Measurements from ENCODE around the gene CNTN1. TPM values are rescaled to one million over a fixed set of nuclear protein-coding genes. Genes with fewer than 3 reads are reported as not detected.

The CNTN1 gene
- total and polyA plus RNA-seq, 10 of the 15 experiments (the other 5 are each of a cell fraction or from before 2014, with no cell fraction given) = 0.06 to 0.14 TPM; not detected in 8

- TF ChIP-seq ZNF217 (IDR thresholded peaks at IDR 0.05) (no peak), NR2C2 (IDR thresholded peaks at IDR 0.05; ENCODE audit: borderline replicate concordance, control insufficient read depth, insufficient read length, low read depth) (no peak), KAT2A (conservative IDR thresholded peaks at IDR 0.05; ENCODE audit: control insufficient read depth, low read depth, low read length) (no peak), BACH1 (IDR thresholded peaks at IDR 0.05; ENCODE audit: borderline replicate concordance) (no peak), SPI1 (IDR thresholded peaks at IDR 0.05; ENCODE audit: borderline replicate concordance, insufficient read depth, low read depth, low read length) (no peak), ATF3 (IDR thresholded peaks at IDR 0.05; ENCODE audit: borderline replicate concordance, extremely low read depth, low read depth, low read length) (no peak), PML (IDR thresholded peaks at IDR 0.05; ENCODE audit: low read length) (no peak), DPF2 (IDR thresholded peaks at IDR 0.05) (no peak), CBFB (IDR thresholded peaks at IDR 0.05; ENCODE audit: low read depth) (no peak), RUNX3 (IDR thresholded peaks at IDR 0.05; ENCODE audit: low read length) (no peak), SREBF1 (IDR thresholded peaks at IDR 0.05; ENCODE audit: low read length) (no peak), RAD21 (IDR thresholded peaks at IDR 0.05; ENCODE audit: insufficient read depth, low read depth, low read length) (no peak), POLR2AphosphoS5 (IDR thresholded peaks at IDR 0.05; ENCODE audit: low read length) (no peak), RBBP5 (conservative IDR thresholded peaks at IDR 0.05) (no peak), EP300 (IDR thresholded peaks at IDR 0.05; ENCODE audit: borderline replicate concordance in 1 of 2, control insufficient read depth in 1 of 2, low read depth in 2 of 2, low read length in 2 of 2) (no peak), SIX5 (IDR thresholded peaks at IDR 0.05; ENCODE audit: low read depth, low read length, severe bottlenecking) (no peak), SMARCA5 (IDR thresholded peaks at IDR 0.05) (no peak), BCL11A (IDR thresholded peaks at IDR 0.05; ENCODE audit: low read depth, low read length) (no peak), MTA3 (IDR thresholded peaks at IDR 0.05; ENCODE audit: borderline replicate concordance, low read length) (no peak)
- TF ChIP-seq, protein P1, sequence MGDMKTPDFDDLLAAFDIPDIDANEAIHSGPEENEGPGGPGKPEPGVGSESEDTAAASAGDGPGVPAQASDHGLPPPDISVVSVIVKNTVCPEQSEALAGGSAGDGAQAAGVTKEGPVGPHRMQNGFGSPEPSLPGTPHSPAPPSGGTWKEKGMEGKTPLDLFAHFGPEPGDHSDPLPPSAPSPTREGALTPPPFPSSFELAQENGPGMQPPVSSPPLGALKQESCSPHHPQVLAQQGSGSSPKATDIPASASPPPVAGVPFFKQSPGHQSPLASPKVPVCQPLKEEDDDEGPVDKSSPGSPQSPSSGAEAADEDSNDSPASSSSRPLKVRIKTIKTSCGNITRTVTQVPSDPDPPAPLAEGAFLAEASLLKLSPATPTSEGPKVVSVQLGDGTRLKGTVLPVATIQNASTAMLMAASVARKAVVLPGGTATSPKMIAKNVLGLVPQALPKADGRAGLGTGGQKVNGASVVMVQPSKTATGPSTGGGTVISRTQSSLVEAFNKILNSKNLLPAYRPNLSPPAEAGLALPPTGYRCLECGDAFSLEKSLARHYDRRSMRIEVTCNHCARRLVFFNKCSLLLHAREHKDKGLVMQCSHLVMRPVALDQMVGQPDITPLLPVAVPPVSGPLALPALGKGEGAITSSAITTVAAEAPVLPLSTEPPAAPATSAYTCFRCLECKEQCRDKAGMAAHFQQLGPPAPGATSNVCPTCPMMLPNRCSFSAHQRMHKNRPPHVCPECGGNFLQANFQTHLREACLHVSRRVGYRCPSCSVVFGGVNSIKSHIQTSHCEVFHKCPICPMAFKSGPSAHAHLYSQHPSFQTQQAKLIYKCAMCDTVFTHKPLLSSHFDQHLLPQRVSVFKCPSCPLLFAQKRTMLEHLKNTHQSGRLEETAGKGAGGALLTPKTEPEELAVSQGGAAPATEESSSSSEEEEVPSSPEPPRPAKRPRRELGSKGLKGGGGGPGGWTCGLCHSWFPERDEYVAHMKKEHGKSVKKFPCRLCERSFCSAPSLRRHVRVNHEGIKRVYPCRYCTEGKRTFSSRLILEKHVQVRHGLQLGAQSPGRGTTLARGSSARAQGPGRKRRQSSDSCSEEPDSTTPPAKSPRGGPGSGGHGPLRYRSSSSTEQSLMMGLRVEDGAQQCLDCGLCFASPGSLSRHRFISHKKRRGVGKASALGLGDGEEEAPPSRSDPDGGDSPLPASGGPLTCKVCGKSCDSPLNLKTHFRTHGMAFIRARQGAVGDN (IDR thresholded peaks at IDR 0.05) = no peak
- intact Hi-C loops (cut with micrococcal nuclease; ENCODE audit: unreplicated experiment) = no loop called here
- WGBS (ENCODE audit: insufficient coverage, insufficient replicate concordance, low lambda C conversion rate, missing lambda C conversion rate) = 0% methylated on average over 1 of the region's 1 CpG
Observed at GRCh38 chr12:41052441-41052840, 360.2 kb downstream of the CNTN1 start.

More at GRCh38 chr12:41052441-41052840, 360.2 kb downstream of the CNTN1 start:
- in situ Hi-C loops (cut with MboI) = no loop called here
- Histone ChIP-seq H3K27me3 (replicated peaks in 1 of 2; ENCODE audit: control insufficient read depth in 2 of 2, insufficient read depth in 2 of 2, low read length in 1 of 2) (no peaks in the 10 kb centered on the region), H3K27ac (ENCODE audit: control insufficient read depth, insufficient read depth) (no peak overlapping the region), H4K20me1 (ENCODE audit: control insufficient read depth, insufficient read depth) (no peaks in the 10 kb centered on the region), H3K4me3 (no peak overlapping the region), H3K36me3 (ENCODE audit: control insufficient read depth in 2 of 2, insufficient read depth in 2 of 2, low read length in 1 of 2) (no peaks in the 10 kb centered on the region), H2AFZ (ENCODE audit: control insufficient read depth, low read depth, low read length) (no peak overlapping the region), H3K79me2 (ENCODE audit: control insufficient read depth, insufficient read depth, low read length) (no peaks in the 10 kb centered on the region), H3K9ac (ENCODE audit: control insufficient read depth, insufficient read depth, low read length) (no peak overlapping the region), H3K4me2 (ENCODE audit: control insufficient read depth, insufficient read depth) (no peak overlapping the region), H3K4me1 (ENCODE audit: control insufficient read depth, insufficient read depth, low read length) (no peaks in the 10 kb centered on the region), H3K9me3 (replicated peaks; ENCODE audit: control insufficient read depth, insufficient read depth, low read length) (no peaks in the 10 kb centered on the region)
- ChIA-PET RAD21 (ENCODE audit: unreplicated experiment) (no interaction called here), POLR2A (no interaction called here), SMC1A (ENCODE audit: uncharacterized antibody, unreplicated experiment) (no interaction called here), CTCF (no interaction called here)
- FAIRE-seq (no peak), ATAC-seq (no peak), DNase-seq (ENCODE audit: low read depth, low spot score) (no peak)
- BruUV-seq (replicated peaks) = no TSS peak
